Loucy (cell line): ENCODE measurements around the gene PPM1N.

ENCODE experiments used
- CTCF ChIP-seq: fragments of 200-600 bp; sonication (generic); conservative IDR thresholded peaks from 2 replicates; pipeline ENCODE4 v1.5.1; 2014; ENCODE audit warnings: mild to moderate bottlenecking, antibody characterized with exemption, low read length
- EZH2phosphoT487 ChIP-seq: fragments of 200-600 bp; IDR thresholded peaks from 2 replicates; pipeline ENCODE4 v1.6.1; 2018; ENCODE audit warnings: antibody characterized with exemption, mild to moderate bottlenecking, moderate library complexity, borderline replicate concordance

DNA sequence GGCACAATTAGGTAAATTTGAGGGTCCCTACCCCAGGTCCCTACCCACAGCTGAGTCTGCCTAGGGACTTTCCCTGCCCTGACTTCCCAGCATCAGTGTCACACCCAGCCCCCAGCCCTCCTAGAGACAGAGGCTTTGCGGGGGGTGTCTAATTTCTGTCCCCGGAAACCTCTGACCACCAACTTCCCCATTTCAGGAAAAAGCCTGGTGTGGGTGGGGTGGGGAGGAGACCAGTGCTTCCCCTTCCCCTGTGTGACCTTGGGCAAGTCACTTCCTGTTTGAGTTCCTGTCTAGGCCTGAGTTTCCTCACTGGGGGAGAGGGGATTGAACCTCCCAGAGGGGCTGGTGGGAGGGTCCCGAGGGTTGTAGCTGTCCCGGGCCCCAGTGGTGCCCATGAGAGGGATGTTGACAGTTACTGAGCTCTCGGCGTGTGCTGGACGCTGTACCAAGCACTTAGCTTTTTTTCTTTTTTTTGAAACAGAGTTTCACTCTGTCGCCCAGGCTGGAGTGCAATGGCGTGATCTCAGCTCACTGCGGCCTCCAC, 16.9 kb downstream of the PPM1N start:
- no peak for TF ChIP-seq CTCF
- TF ChIP-seq EZH2phosphoT487 = no peak
